ENCODE measurements around the gene TP53I3. TPM values are rescaled to one million over a fixed set of nuclear protein-coding genes. Genes with fewer than 3 reads are reported as not detected.

The TP53I3 gene
- total RNA-seq, 4 donors from 2014 or later = 6.7 to 15.5 (median 12.3) TPM

GRCh38 chr2:24065341-24065740, 19.3 kb downstream of the TP53I3 start:
- Histone ChIP-seq H3K27ac (no peak overlapping the region), H3K9me3 (no peaks in the 10 kb centered on the region), H3K36me3 (peaks cover 47% of the 10 kb centered on the region), H3K27me3 (no peaks in the 10 kb centered on the region), H3K4me3 (no peak overlapping the region), H3K4me1 (no peaks in the 10 kb centered on the region)
- TF ChIP-seq EP300 (IDR thresholded peaks at IDR 0.05) (no peak), POLR2AphosphoS5 (IDR thresholded peaks at IDR 0.05) (no peak), POLR2A (IDR thresholded peaks at IDR 0.05) (no peak), CTCF (IDR thresholded peaks at IDR 0.05) (no peak)
- 74% methylated on average over 2 of the region's 2 CpGs for WGBS
- no peak for DNase-seq (ENCODE audit: low spot score in 2 of 2)

DNA sequence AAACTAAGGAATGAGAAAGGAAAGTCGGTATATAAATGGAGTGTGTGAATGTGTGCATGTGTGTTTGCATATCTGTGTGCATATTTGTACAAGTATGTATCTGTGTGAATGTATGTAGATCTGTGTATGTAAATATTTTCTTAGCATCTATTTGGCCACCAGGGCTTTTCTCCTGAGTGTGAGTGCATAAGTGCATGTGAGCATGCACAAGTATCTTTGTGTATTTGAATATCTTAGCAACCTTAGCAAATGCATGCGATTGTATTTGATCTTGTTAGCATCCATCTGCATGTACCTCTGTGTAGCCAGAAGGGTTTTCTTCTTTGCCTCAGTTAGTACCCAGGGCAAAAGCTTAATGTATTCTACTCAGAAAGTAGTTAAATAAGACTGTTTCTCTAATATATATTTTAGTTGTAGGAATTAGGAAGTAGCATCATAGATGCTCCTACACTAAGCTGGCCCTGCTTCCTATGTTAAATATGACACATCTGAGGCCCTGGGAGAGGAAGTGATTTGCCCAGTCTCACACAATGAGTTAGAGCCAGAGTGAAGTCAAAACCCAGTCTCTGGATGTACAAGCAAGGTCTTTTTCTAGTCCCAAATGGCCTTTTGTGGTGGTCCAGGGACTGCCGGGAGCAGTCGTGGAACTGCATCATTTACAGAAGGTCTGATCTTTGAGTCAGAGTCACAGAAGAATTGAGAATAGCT, 25.9 kb downstream of the TP53I3 start:
- no peaks in the 10 kb centered on the region for H3K27me3 ChIP-seq
- H3K4me1 ChIP-seq = no peaks in the 10 kb centered on the region
- H3K9me3 ChIP-seq = no peaks in the 10 kb centered on the region
- no peak overlapping the region for H3K27ac ChIP-seq
- TF ChIP-seq POLR2AphosphoS5 (IDR thresholded peaks at IDR 0.05) (no peak), POLR2A (IDR thresholded peaks at IDR 0.05) (no peak), EP300 (IDR thresholded peaks at IDR 0.05) (no peak), CTCF (IDR thresholded peaks at IDR 0.05) (no peak)
- DNase-seq (ENCODE audit: low spot score in 2 of 2) = no peak
- 95% methylated on average over 4 of the region's 4 CpGs for WGBS
- H3K36me3 ChIP-seq = peaks cover 2% of the 10 kb centered on the region
- H3K4me3 ChIP-seq = no peak overlapping the region

DNA sequence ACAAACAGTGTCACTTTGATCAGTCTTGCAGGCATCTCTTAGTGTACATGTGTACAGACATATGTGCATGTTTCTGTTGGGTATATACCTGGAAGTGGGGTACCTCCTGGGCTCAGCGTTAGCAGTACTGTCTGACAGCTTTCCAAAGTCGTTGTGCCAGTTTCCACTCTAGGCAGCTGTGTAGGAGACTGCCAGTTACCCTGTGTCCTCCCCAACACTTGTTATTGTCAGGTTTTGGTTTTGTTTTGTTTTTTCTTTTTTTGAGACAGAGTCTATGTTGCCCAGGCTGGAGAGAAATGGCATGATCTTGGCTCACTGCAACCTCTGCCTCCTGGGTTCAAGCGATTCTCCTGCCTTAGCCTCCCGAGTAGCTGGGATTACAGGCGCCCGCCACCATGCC, 28.9 kb downstream of the TP53I3 start:
- Histone ChIP-seq H3K27ac (no peak overlapping the region), H3K36me3 (no peaks in the 10 kb centered on the region), H3K4me1 (no peaks in the 10 kb centered on the region), H3K4me3 (no peak overlapping the region), H3K9me3 (no peaks in the 10 kb centered on the region), H3K27me3 (no peaks in the 10 kb centered on the region)
- no peak for DNase-seq (ENCODE audit: low spot score in 2 of 2)
- WGBS = 94% methylated on average over 6 of the region's 6 CpGs
- TF ChIP-seq POLR2A (IDR thresholded peaks at IDR 0.05) = no peak
- no peak for TF ChIP-seq POLR2AphosphoS5 (IDR thresholded peaks at IDR 0.05)
- no peak for TF ChIP-seq EP300 (IDR thresholded peaks at IDR 0.05)
- TF ChIP-seq CTCF (IDR thresholded peaks at IDR 0.05) = no peak

- TF ChIP-seq CTCF (IDR thresholded peaks at IDR 0.05) = no peak
- no peak for TF ChIP-seq EP300 (IDR thresholded peaks at IDR 0.05)
- TF ChIP-seq POLR2A (IDR thresholded peaks at IDR 0.05) = no peak
- no peak for TF ChIP-seq POLR2AphosphoS5 (IDR thresholded peaks at IDR 0.05)
- Histone ChIP-seq H3K27ac (no peak overlapping the region), H3K27me3 (no peaks in the 10 kb centered on the region), H3K9me3 (no peaks in the 10 kb centered on the region), H3K4me1 (peaks cover 12% of the 10 kb centered on the region), H3K36me3 (no peaks in the 10 kb centered on the region), H3K4me3 (no peak overlapping the region)
- no peak for DNase-seq (ENCODE audit: low spot score in 2 of 2)
- 79% methylated on average over 6 of the region's 8 CpGs for WGBS
These were observed 30.1 kb downstream of the TP53I3 start for GRCh38 chr2:24054366-24055010.

DNA sequence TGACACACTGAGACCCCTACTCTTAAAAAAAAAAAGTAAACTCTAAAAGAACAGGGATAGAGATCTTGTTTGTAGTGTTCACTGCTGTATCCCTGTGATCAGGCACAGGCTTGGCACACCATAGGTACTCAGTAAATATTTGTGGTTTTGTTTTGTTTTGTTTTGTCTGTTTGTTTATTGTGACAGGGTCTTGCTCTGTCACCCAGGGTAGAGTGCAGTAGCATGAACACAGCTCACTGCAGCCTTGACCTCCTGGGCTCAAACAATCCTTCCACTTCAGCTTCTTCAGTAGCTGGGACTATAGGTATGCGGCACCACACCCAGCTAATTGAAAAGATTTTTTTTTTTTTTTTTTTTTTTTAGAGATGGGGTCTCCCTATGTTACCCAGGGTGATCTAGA, 31.7 kb downstream of the TP53I3 start:
- Histone ChIP-seq H3K36me3 (no peaks in the 10 kb centered on the region), H3K9me3 (no peaks in the 10 kb centered on the region), H3K4me3 (no peak overlapping the region), H3K27ac (no peak overlapping the region), H3K27me3 (no peaks in the 10 kb centered on the region), H3K4me1 (peaks cover 22% of the 10 kb centered on the region)
- no peak for DNase-seq (ENCODE audit: low spot score in 2 of 2)
- no peak for TF ChIP-seq POLR2AphosphoS5 (IDR thresholded peaks at IDR 0.05)
- TF ChIP-seq CTCF (IDR thresholded peaks at IDR 0.05) = no peak
- TF ChIP-seq POLR2A (IDR thresholded peaks at IDR 0.05) = no peak
- 85% methylated on average over 1 of the region's 1 CpG for WGBS
